GM12878 (cell line): ENCODE data around the gene IRAK3. TPM values are rescaled to one million over a fixed set of nuclear protein-coding genes. Genes with fewer than 3 reads are reported as not detected.

ENCODE experiments used
- ATAC-seq: fragments of 200-7000 bp; cut with Tn5 transposase; 3 replicates; pipeline ENCODE4 v1.9.1; 2020; ENCODE audit warnings: mild to moderate bottlenecking, moderate library complexity
- BruUV-seq: library from RNA; stranded (reverse); fragments of 400-500 nt; replicated peaks from 2 replicates; lab custom pipeline; 2021; lab: Mats Ljungman, UMichigan
- CTCF ChIA-PET: fragments of 300-600 bp; sonication (Branson Sonifier 250); formaldehyde crosslinking; extraction: SDS; loops from one replicate; lab custom pipeline; 2021; ENCODE audit warnings: inconsistent platforms; lab: Yijun Ruan, JAX
- POLR2A ChIA-PET: fragments of 350-600 bp; formaldehyde crosslinking; extraction: SDS; loops from one replicate; lab custom pipeline; 2021; ENCODE audit warnings: inconsistent platforms; lab: Charles Lee
- RAD21 ChIA-PET: fragments of 300-600 bp; sonication (Branson Sonifier 250); formaldehyde crosslinking; loops from one replicate; lab custom pipeline; 2023; ENCODE audit warnings: antibody characterized with exemption; ENCODE audit not compliant: unreplicated experiment; lab: Charles Lee
- SMC1A ChIA-PET: fragments of 300-600 bp; sonication (Branson Sonifier 250); formaldehyde crosslinking; loops from one replicate; lab custom pipeline; 2023; ENCODE audit not compliant: unreplicated experiment, uncharacterized antibody; lab: Charles Lee
- DNase-seq: peaks from one replicate; pipeline ENCODE4 v3.0.0-alpha.2; 2011; ENCODE audit warnings: low read depth, low spot score
- FAIRE-seq: peaks from 3 replicates; lab custom pipeline; 2011; peaks lifted over from hg19 to GRCh38; lab: Jason Lieb, UNC
- H2AFZ ChIP-seq: 2 replicates; pipeline ENCODE4 v1.6.0; 2011; ENCODE audit warnings: low read depth, low read length, control low read depth; ENCODE audit not compliant: control insufficient read depth
- H3K27ac ChIP-seq: 2 replicates; pipeline ENCODE4 v1.5.1; 2011; ENCODE audit warnings: control low read depth; ENCODE audit not compliant: control insufficient read depth, insufficient read depth
- H3K27me3 ChIP-seq, 2 experiments: replicated peaks in 1 of 2; 2 replicates each; pipeline versions ENCODE4 v1.6.0 to v1.6.1; 2011; ENCODE audit warnings: low read length in 1 of 2; ENCODE audit not compliant: control insufficient read depth in 2 of 2, insufficient read depth in 2 of 2
- H3K36me3 ChIP-seq, 2 experiments: 2 replicates each; pipeline ENCODE4 v1.5.1; 2011; ENCODE audit warnings: low read length in 1 of 2; ENCODE audit not compliant: control insufficient read depth in 2 of 2, insufficient read depth in 2 of 2
- H3K4me1 ChIP-seq: 2 replicates; pipeline ENCODE4 v1.6.1; 2011; ENCODE audit warnings: mild to moderate bottlenecking, low read length, moderate library complexity, mixed read lengths; ENCODE audit not compliant: control insufficient read depth, insufficient read depth
- H3K4me2 ChIP-seq: 2 replicates; pipeline ENCODE4 v1.6.0; 2011; ENCODE audit warnings: control low read depth; ENCODE audit not compliant: control insufficient read depth, insufficient read depth
- H3K4me3 ChIP-seq: fragments of 200-600 bp; sonication (generic); 2 replicates; pipeline ENCODE4 v1.5.1; 2016
- H3K79me2 ChIP-seq: 2 replicates; pipeline ENCODE4 v1.6.0; 2011; ENCODE audit warnings: low read length; ENCODE audit not compliant: control insufficient read depth, insufficient read depth
- H3K9ac ChIP-seq: 2 replicates; pipeline ENCODE4 v1.8.0; 2011; ENCODE audit warnings: low read length, control low read depth, mixed read lengths; ENCODE audit not compliant: control insufficient read depth, insufficient read depth
- H3K9me3 ChIP-seq: replicated peaks from 3 replicates; pipeline ENCODE4 v1.5.1; 2011; ENCODE audit warnings: mild to moderate bottlenecking, low read length; ENCODE audit not compliant: control insufficient read depth, insufficient read depth
- H4K20me1 ChIP-seq: 2 replicates; pipeline ENCODE4 v1.6.0; 2011; ENCODE audit not compliant: control insufficient read depth, insufficient read depth
- IKZF2 ChIP-seq, 2 experiments: fragments of 450-650 bp; IDR thresholded peaks; 2 replicates each; pipeline ENCODE4 v1.6.1; 2017; ENCODE audit warnings: mild to moderate bottlenecking in 2 of 2, moderate library complexity in 2 of 2
- JUND ChIP-seq: IDR thresholded peaks from 2 replicates; pipeline ENCODE4 v1.6.1; 2012; ENCODE audit warnings: low read depth, mild to moderate bottlenecking, low read length, improper control_type of control experiment, moderate library complexity
- MEF2B ChIP-seq: fragments of 450-650 bp; IDR thresholded peaks from 2 replicates; pipeline ENCODE4 v1.6.1; 2018; ENCODE audit warnings: mild to moderate bottlenecking, moderate library complexity; ENCODE audit not compliant: partially characterized antibody, poor library complexity, severe bottlenecking
- MTA2 ChIP-seq: fragments of 450-650 bp; IDR thresholded peaks from 2 replicates; pipeline ENCODE4 v1.6.1; 2016; ENCODE audit warnings: low read depth, mild to moderate bottlenecking, moderate library complexity
- MYC ChIP-seq: IDR thresholded peaks from 2 replicates; pipeline ENCODE4 v1.6.1; 2011; ENCODE audit warnings: mild to moderate bottlenecking, low read length, moderate library complexity, inconsistent platforms; ENCODE audit not compliant: insufficient read depth, insufficient replicate concordance, insufficient read length, severe bottlenecking
- PAX8 ChIP-seq: fragments of 450-650 bp; IDR thresholded peaks from 2 replicates; pipeline ENCODE4 v1.6.1; 2017; ENCODE audit warnings: mild to moderate bottlenecking, moderate library complexity
- TAF1 ChIP-seq: IDR thresholded peaks from 2 replicates; pipeline ENCODE4 v1.6.1; 2011; ENCODE audit warnings: mild to moderate bottlenecking, low read depth, low read length, borderline replicate concordance
- TARDBP ChIP-seq: IDR thresholded peaks from 2 replicates; pipeline ENCODE4 v1.6.1; 2016; ENCODE audit warnings: borderline replicate concordance
- TCF3 ChIP-seq: IDR thresholded peaks from 2 replicates; pipeline ENCODE4 v1.6.1; 2012; ENCODE audit warnings: low read depth, mild to moderate bottlenecking, low read length, borderline replicate concordance; ENCODE audit not compliant: insufficient read depth
- ZNF622 ChIP-seq: fragments of 450-650 bp; IDR thresholded peaks from 2 replicates; pipeline ENCODE4 v1.6.1; 2017; ENCODE audit warnings: mild to moderate bottlenecking, inconsistent platforms
- WGBS: methylation state at CpG from one replicate; pipeline ENCODE4 v1.1.6; 2016; ENCODE audit warnings: low lambda C conversion rate; ENCODE audit not compliant: insufficient replicate concordance, insufficient coverage; ENCODE audit errors: missing lambda C conversion rate; 5-methylcytosine and 5-hydroxymethylcytosine counted together
- in situ Hi-C: fragments of 300-500 bp; cut with MboI; formaldehyde crosslinking; loops from 9 replicates; pipeline ENCODE4 v1.14.3; 2018; ENCODE audit warnings: mixed read lengths
- intact Hi-C: fragments of 100-400 bp; cut with micrococcal nuclease; formaldehyde crosslinking; loops from one replicate; pipeline ENCODE4 v1.14.2; 2022; ENCODE audit not compliant: unreplicated experiment
- polyA plus RNA-seq, 11 experiments: library from polyadenylated mRNA; depleted of rRNA in 4 of 11; unstranded in 6 of 11; stranded (reverse) in 5 of 11; fragments of >200 nt; fragmentation: Nextera tagmentation in 4 of 11; fragmentation: Illumina TruSeq in 1 of 11; extraction: Ambion mirVana in 4 of 11; extraction: Trizol in 1 of 11; gene quantifications; 1 replicate in 1 of 11; 2 replicates in 10 of 11; pipeline versions ENCODE4 v1.2.1 to v1.2.3, GENCODE V29; 2011 to 2016; ENCODE audit warnings: inconsistent platforms in 2 of 11, missing spikeins in 2 of 11, low read depth in 1 of 11
- total RNA-seq, 4 experiments: library from RNA; depleted of rRNA in 3 of 4; stranded (reverse); fragments of >200 nt in 3 of 4; fragmentation: Illumina TruSeq in 1 of 4; extraction: Trizol in 1 of 4; gene quantifications; 2 replicates each; pipeline versions ENCODE4 v1.2.1 to v1.2.3, GENCODE V29; 2013 to 2021
- TF ChIP-seq, protein P1 (sequence below): fragments of 150-350 bp; IDR thresholded peaks from 2 replicates; pipeline ENCODE4 v1.6.1; 2014; ENCODE audit warnings: mild to moderate bottlenecking, low read depth, low read length
- TF ChIP-seq, protein P2 (sequence below): IDR thresholded peaks from 2 replicates; pipeline ENCODE4 v1.6.1; 2011; ENCODE audit warnings: low read depth, low read length, improper control_type of control experiment, borderline replicate concordance
- TF ChIP-seq, protein P3 (sequence below): fragments of 450-650 bp; IDR thresholded peaks from 2 replicates; pipeline ENCODE4 v1.6.1; 2017; ENCODE audit warnings: mild to moderate bottlenecking, low read depth, inconsistent platforms; ENCODE audit not compliant: poor library complexity, severe bottlenecking
- TF ChIP-seq, protein P4 (sequence below): fragments of 450-650 bp; IDR thresholded peaks from 2 replicates; pipeline ENCODE4 v1.6.1; 2016; ENCODE audit warnings: mild to moderate bottlenecking

The IRAK3 gene
- total and polyA plus RNA-seq, 10 of the 15 experiments (the other 5 are each of a cell fraction or from before 2014, with no cell fraction given), result 1.4 to 14.1 (median 5.4) TPM

DNA sequence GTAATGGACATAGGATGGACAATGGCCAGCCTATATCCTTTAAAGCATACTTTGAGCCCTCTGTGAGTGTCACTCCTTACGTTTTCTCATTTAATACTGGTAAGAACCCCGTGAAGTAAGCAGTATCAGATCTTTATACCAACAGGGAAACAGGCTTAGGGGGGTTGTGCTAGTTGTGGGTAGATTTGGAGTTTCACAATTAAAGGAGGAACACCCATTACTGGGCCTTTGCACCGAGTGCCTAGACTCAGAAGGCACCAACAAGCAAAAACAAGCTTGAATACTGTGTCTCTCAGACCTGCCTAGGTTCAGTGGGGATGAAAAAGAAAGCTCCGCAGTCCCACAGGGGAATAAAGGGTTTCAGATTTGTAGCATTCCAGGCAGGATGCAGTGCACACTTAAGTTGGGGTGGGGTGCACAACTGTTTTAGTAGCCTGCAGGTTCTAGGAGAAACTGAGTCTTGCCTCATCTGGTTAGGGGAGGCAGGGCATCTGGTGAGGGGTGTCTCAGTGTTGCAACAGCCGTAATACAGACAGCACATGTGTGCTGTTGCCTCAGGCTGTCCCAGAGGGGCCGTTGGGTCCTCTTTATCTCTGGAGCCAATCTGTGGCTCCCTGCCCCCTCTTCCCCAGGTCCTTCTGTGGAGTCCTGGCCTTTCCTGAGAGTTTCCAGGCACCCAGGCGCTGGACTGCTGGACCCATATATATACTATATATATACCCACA lies 51.2 kb downstream of the IRAK3 start (continued):
- no peak for TF ChIP-seq TCF3
- TF ChIP-seq ZNF622, result no peak
- no peak for TF ChIP-seq IKZF2 (IDR thresholded peaks at IDR 0.05)
- TF ChIP-seq PAX8, result no peak
- no peak for TF ChIP-seq MTA2
- TF ChIP-seq, protein P1, sequence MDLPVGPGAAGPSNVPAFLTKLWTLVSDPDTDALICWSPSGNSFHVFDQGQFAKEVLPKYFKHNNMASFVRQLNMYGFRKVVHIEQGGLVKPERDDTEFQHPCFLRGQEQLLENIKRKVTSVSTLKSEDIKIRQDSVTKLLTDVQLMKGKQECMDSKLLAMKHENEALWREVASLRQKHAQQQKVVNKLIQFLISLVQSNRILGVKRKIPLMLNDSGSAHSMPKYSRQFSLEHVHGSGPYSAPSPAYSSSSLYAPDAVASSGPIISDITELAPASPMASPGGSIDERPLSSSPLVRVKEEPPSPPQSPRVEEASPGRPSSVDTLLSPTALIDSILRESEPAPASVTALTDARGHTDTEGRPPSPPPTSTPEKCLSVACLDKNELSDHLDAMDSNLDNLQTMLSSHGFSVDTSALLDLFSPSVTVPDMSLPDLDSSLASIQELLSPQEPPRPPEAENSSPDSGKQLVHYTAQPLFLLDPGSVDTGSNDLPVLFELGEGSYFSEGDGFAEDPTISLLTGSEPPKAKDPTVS, result no peak

DNA sequence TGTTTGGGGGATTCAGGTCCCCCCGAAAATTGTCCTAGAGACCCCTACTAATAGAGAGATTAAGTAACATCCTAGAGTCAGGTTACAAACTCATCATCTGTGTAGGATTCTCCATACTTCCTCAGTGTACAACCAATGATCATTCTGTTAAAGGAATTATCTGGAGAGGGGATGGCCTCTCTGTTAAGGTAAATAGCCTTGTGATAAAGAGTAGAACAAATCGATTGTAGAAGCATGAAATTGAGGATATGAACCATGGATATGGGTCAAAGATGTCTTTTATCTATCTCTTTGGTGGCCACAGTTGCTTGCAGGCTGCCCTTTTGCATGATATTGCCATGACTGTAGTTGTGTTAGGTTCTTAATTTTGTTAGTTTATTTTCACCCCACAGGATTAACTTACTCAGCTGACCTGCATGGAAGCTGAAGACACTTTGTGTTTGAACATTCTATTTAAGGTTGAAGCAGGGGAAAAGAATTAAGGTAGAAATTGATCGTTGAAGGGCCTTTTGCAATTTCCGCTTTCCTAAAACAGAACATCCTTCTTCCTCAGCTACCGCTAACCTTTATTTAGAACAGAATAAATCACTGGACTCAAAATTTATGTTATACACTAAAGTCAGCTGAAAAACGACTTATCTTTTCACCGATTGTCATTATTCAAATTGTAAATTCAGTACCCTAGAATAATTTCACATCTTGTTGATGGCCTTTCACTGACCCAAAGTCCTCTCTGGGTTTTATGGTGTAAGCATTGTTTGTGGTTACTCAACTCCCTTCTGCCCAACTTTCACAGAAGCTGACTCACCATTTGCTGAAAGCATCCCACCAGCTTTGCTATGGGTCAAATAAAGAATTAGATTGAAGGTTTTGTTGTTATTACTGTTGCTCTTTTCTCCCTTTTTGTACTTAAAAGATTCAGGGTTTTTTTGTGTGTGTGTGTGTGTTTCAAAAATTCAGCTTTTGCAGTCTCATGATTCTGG lies 52.3 kb downstream of the IRAK3 start:
- SMC1A ChIA-PET, result no interaction called here
- H3K36me3 ChIP-seq, result no peaks in the 10 kb centered on the region
- intact Hi-C loops, result no loop called here
- POLR2A ChIA-PET, result no interaction called here
- no peaks in the 10 kb centered on the region for H4K20me1 ChIP-seq
- no peak for ATAC-seq
- H3K9me3 ChIP-seq, result no peaks in the 10 kb centered on the region
- RAD21 ChIA-PET, result no interaction called here
- in situ Hi-C loops, result no loop called here
- H3K9ac ChIP-seq, result no peak overlapping the region
- FAIRE-seq, result no peak
- CTCF ChIA-PET, result interaction anchor here (0.7 to 1.4 kb wide), 3 partner anchors 11 to 96 kb away, joined by 3 to 5 read pairs (median 3); no protein-coding TSS in a partner anchor
- 40% methylated on average over 7 of the region's 7 CpGs for WGBS
- peaks cover 8% of the 10 kb centered on the region; the same call in 1 of the 2 replicates for H3K4me1 ChIP-seq
- H3K27ac ChIP-seq, result no peak overlapping the region
- no peak overlapping the region for H2AFZ ChIP-seq
- H3K4me3 ChIP-seq, result no peak overlapping the region
- DNase-seq, result no peak
- BruUV-seq, result no TSS peak
- no peaks in the 10 kb centered on the region for H3K79me2 ChIP-seq
- no peak overlapping the region for H3K4me2 ChIP-seq
- no peaks in the 10 kb centered on the region for H3K27me3 ChIP-seq
- TF ChIP-seq JUND (no peak), MEF2B (no peak), TARDBP (no peak), MYC (no peak), TAF1 (no peak)
- TF ChIP-seq, protein P2, sequence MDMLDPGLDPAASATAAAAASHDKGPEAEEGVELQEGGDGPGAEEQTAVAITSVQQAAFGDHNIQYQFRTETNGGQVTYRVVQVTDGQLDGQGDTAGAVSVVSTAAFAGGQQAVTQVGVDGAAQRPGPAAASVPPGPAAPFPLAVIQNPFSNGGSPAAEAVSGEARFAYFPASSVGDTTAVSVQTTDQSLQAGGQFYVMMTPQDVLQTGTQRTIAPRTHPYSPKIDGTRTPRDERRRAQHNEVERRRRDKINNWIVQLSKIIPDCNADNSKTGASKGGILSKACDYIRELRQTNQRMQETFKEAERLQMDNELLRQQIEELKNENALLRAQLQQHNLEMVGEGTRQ, result no peak
- TF ChIP-seq, protein P3, sequence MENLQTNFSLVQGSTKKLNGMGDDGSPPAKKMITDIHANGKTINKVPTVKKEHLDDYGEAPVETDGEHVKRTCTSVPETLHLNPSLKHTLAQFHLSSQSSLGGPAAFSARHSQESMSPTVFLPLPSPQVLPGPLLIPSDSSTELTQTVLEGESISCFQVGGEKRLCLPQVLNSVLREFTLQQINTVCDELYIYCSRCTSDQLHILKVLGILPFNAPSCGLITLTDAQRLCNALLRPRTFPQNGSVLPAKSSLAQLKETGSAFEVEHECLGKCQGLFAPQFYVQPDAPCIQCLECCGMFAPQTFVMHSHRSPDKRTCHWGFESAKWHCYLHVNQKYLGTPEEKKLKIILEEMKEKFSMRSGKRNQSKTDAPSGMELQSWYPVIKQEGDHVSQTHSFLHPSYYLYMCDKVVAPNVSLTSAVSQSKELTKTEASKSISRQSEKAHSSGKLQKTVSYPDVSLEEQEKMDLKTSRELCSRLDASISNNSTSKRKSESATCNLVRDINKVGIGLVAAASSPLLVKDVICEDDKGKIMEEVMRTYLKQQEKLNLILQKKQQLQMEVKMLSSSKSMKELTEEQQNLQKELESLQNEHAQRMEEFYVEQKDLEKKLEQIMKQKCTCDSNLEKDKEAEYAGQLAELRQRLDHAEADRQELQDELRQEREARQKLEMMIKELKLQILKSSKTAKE, result no peak
- TF ChIP-seq, protein P4, sequence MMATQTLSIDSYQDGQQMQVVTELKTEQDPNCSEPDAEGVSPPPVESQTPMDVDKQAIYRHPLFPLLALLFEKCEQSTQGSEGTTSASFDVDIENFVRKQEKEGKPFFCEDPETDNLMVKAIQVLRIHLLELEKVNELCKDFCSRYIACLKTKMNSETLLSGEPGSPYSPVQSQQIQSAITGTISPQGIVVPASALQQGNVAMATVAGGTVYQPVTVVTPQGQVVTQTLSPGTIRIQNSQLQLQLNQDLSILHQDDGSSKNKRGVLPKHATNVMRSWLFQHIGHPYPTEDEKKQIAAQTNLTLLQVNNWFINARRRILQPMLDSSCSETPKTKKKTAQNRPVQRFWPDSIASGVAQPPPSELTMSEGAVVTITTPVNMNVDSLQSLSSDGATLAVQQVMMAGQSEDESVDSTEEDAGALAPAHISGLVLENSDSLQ, result no peak
